Left lung (tissue), 10 donors: ENCODE data around the gene COMMD7. TPM values are rescaled to one million over a fixed set of nuclear protein-coding genes. Genes with fewer than 3 reads are reported as not detected.
A peak's percentile ranks its signal among the peaks of the same experiment; 100 is the strongest.

ENCODE experiments used
- ATAC-seq: fragments of 200-7000 bp; cut with Tn5 transposase; one replicate; pipeline ENCODE4 v1.9.1; 2020; ENCODE audit warnings: moderate library complexity
- DNase-seq, 4 donors: peaks; one replicate each; pipeline ENCODE4 v3.0.0-alpha.2; 2013 to 2020
- H3K27ac ChIP-seq, 2 donors: fragments of 200-600 bp; sonication (generic) in 1 of 2; one replicate each; pipeline versions ENCODE4 v1.5.0 to v1.8.0; 2020 to 2021
- H3K27me3 ChIP-seq, 2 donors: fragments of 200-600 bp; sonication (generic) in 1 of 2; one replicate each; pipeline versions ENCODE4 v1.5.0 to v1.8.0; 2020 to 2021
- H3K36me3 ChIP-seq, 2 donors: fragments of 200-600 bp; sonication (generic) in 1 of 2; one replicate each; pipeline versions ENCODE4 v1.5.0 to v1.8.0; 2020 to 2021
- H3K4me1 ChIP-seq, 2 donors: fragments of 200-600 bp; one replicate each; pipeline ENCODE4 v1.8.0; 2021
- H3K4me3 ChIP-seq, 2 donors: fragments of 200-600 bp; sonication (generic) in 1 of 2; one replicate each; pipeline versions ENCODE4 v1.5.0 to v1.8.0; 2020 to 2021; ENCODE audit warnings: mild to moderate bottlenecking in 1 of 2
- H3K9me3 ChIP-seq, 2 donors: fragments of 200-600 bp; sonication (generic) in 1 of 2; one replicate each; pipeline versions ENCODE4 v1.5.0 to v1.8.0; 2020 to 2021
- intact Hi-C, 2 donors: fragments of 100-400 bp; cut with DNase I; formaldehyde crosslinking; loops; one replicate each; pipeline versions ENCODE4 v1.11.2 to v1.14.2; 2022
- polyA plus RNA-seq, 6 donors: library from polyadenylated mRNA; unstranded; fragments of 120-200 nt; gene quantifications; one replicate each; pipeline ENCODE4 v1.2.1, GENCODE V29; 2013; ENCODE audit not compliant: insufficient read length in 6 of 6
- total RNA-seq, 2 donors: library from RNA; stranded (reverse); fragmentation: NEBNext Ultra II Directional; extraction: Animal tissue kit (Norgen Biotek cat#: 25700); gene quantifications; one replicate each; pipeline ENCODE4 v1.2.1, GENCODE V29; 2021
- TF ChIP-seq, protein P1 (sequence below), 2 donors: fragments of 200-600 bp; sonication (generic) in 1 of 2; IDR thresholded peaks; one replicate each; pipeline versions ENCODE4 v1.5.0 to v1.8.0; 2021; ENCODE audit warnings: antibody characterized with exemption in 2 of 2
- donor health status: DM: no; HTN: yes; CAD: no.
- donor health status: DM: no; HTN: no; CAD: no.

Gene COMMD7
- total and polyA plus RNA-seq, 8 donors, result 38.5 to 58.0 (median 53.3) TPM

DNA sequence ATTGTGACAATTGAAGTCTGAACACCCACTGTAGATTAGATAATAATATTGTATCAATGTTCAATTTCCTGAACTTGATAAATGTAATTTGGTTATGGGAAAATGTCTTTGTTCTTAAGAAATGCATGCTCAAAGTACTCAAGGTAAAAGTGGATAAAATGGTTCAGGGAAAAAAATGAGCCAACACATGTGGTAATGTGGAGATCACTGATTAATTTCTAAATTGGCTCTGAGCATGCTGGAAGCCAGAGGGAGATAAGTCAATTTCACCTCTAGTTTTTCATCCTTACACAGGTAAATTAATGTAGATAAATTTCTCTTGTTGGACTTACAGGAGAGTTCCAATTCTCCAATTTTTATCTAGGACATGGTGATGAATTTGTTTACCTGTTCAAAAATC is 8.0 kb upstream of the COMMD7 start:
- no peaks in the 10 kb centered on the region for H3K36me3 ChIP-seq
- no peak overlapping the region for H3K27ac ChIP-seq
- DNase-seq (no peak), ATAC-seq (no peak)
- TF ChIP-seq, protein P1, sequence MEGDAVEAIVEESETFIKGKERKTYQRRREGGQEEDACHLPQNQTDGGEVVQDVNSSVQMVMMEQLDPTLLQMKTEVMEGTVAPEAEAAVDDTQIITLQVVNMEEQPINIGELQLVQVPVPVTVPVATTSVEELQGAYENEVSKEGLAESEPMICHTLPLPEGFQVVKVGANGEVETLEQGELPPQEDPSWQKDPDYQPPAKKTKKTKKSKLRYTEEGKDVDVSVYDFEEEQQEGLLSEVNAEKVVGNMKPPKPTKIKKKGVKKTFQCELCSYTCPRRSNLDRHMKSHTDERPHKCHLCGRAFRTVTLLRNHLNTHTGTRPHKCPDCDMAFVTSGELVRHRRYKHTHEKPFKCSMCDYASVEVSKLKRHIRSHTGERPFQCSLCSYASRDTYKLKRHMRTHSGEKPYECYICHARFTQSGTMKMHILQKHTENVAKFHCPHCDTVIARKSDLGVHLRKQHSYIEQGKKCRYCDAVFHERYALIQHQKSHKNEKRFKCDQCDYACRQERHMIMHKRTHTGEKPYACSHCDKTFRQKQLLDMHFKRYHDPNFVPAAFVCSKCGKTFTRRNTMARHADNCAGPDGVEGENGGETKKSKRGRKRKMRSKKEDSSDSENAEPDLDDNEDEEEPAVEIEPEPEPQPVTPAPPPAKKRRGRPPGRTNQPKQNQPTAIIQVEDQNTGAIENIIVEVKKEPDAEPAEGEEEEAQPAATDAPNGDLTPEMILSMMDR (IDR thresholded peaks at IDR 0.05), result no peak
- H3K4me3 ChIP-seq, result no peak overlapping the region
- intact Hi-C loops, result no loop called here
- no peaks in the 10 kb centered on the region for H3K4me1 ChIP-seq
- no peaks in the 10 kb centered on the region for H3K27me3 ChIP-seq
- H3K9me3 ChIP-seq, result no peaks in the 10 kb centered on the region

DNA sequence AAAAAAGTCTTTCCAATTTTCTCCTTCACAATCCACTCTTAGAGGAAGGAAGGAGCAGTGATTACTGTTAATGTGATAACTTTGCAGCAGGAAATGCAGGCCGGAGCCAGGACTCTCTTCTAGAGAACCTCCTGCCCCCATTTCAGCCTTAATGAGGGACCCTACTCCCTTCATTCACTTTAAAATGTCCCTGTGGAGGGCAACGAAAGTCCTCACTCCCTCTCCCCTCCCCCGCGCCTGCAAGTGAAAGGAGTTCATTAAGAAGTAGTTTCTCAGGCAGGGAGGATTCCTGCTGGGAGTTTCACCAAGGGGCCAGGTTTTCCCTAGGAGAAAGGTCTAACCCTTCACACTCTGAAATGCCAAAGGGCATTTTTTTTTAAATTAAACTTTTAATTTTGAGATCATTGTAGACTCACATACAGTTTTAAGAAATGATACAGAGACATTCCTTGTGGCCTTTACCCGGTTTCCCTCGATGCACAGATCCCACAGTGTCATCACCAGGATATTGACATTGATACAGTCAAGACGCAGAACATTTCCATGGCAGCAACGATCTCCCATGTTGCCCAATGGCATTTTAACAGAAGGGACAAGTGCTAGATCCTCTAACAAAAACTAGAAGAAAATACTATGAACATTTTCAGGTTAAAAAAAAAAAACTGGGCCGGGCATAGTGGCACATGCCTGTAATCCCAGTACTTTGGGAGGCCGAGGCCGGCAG is 6.8 kb upstream of the COMMD7 start:
- Histone ChIP-seq H3K9me3 (no peaks in the 10 kb centered on the region), H3K4me3 (no peak overlapping the region), H3K27me3 (no peaks in the 10 kb centered on the region), H3K27ac (no peak overlapping the region), H3K4me1 (no peaks in the 10 kb centered on the region), H3K36me3 (no peaks in the 10 kb centered on the region)
- intact Hi-C loops, result no loop called here
- TF ChIP-seq, protein P1 (IDR thresholded peaks at IDR 0.05), result no peak
- no peak for DNase-seq
- no peak for ATAC-seq

- no peaks in the 10 kb centered on the region for H3K9me3 ChIP-seq
- DNase-seq (no peak), ATAC-seq (peak; percentile 16)
- peak overlapping the region; percentile 69 to 76 for H3K4me3 ChIP-seq
- H3K36me3 ChIP-seq, result no peaks in the 10 kb centered on the region
- TF ChIP-seq, protein P1 (IDR thresholded peaks at IDR 0.05), result no peak
- no peaks in the 10 kb centered on the region for H3K27me3 ChIP-seq
- intact Hi-C loops, result no loop called here
- peak overlapping the region; percentile 70 to 81 for H3K27ac ChIP-seq
- H3K4me1 ChIP-seq, result peaks cover 3 to 36% of the 10 kb centered on the region in 2 donors
Measured at GRCh38 chr20:32742322-32743236, 688 bp downstream of the COMMD7 start.

DNA sequence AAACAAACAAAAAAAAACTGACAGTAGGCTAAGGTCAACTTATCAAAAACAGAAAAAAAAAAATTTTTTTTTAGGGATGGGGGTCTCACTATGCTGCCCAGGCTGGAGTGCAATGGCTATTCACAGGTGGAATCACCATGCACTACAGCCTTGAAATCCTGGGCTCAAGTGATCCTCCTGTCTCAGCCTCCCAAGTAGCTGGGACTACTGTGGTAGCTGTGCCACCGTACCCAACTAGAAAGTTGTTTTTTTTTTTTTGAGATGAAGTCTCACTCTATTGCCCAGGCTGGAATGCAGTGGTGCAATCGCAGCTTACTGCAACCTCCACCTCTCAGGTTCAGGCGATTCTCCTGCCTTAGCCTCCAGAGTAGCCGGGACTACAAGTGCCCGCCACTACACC is 2.1 kb downstream of the COMMD7 start:
- no peak for DNase-seq
- intact Hi-C loops, result no loop called here
- H3K27me3 ChIP-seq, result no peaks in the 10 kb centered on the region
- ATAC-seq, result no peak
- H3K4me3 ChIP-seq, result no peak overlapping the region
- H3K4me1 ChIP-seq, result peaks cover 3 to 36% of the 10 kb centered on the region in 2 donors
- TF ChIP-seq, protein P1 (IDR thresholded peaks at IDR 0.05), result no peak
- no peaks in the 10 kb centered on the region for H3K9me3 ChIP-seq
- peaks cover 0 to 10% of the 10 kb centered on the region in 2 donors for H3K36me3 ChIP-seq
- no peak overlapping the region for H3K27ac ChIP-seq
